Keratinocyte (primary cell): Measurements from ENCODE around the gene SEC14L5. TPM values are rescaled to one million over a fixed set of nuclear protein-coding genes. Genes with fewer than 3 reads are reported as not detected.

Experiments
- DNase-seq: peaks from one replicate; pipeline ENCODE4 v3.0.0-alpha.2; 2011; ENCODE audit warnings: low read depth, missing footprints, low spot score
- FAIRE-seq: peaks from 2 replicates; lab custom pipeline; 2011; peaks lifted over from hg19 to GRCh38; lab: Jason Lieb, UNC
- H2AFZ ChIP-seq: 2 replicates; pipeline ENCODE4 v1.6.0; 2012; ENCODE audit warnings: low read length, control low read depth, inconsistent platforms; ENCODE audit not compliant: control insufficient read depth
- H3K27ac ChIP-seq: 2 replicates; pipeline ENCODE4 v1.5.1; 2011; ENCODE audit warnings: low read length; ENCODE audit not compliant: control insufficient read depth, insufficient read depth
- H3K27me3 ChIP-seq: 3 replicates; pipeline ENCODE4 v1.6.0; 2011; ENCODE audit warnings: low read length; ENCODE audit not compliant: control insufficient read depth, insufficient read depth; ENCODE audit errors: extremely low read depth
- H3K36me3 ChIP-seq, 2 experiments: 2 replicates in 1 of 2; 3 replicates in 1 of 2; pipeline ENCODE4 v1.5.1; 2011; ENCODE audit warnings: low read length in 2 of 2, mild to moderate bottlenecking in 1 of 2; ENCODE audit not compliant: control insufficient read depth in 2 of 2, insufficient read depth in 2 of 2; ENCODE audit errors: extremely low read depth in 1 of 2
- H3K4me1 ChIP-seq: 3 replicates; pipeline ENCODE4 v1.5.1; 2011; ENCODE audit warnings: low read length; ENCODE audit not compliant: control insufficient read depth, insufficient read depth; ENCODE audit errors: extremely low read depth
- H3K4me2 ChIP-seq: 3 replicates; pipeline ENCODE4 v1.6.0; 2011; ENCODE audit warnings: low read depth, low read length; ENCODE audit not compliant: control insufficient read depth, insufficient read depth; ENCODE audit errors: extremely low read depth
- H3K4me3 ChIP-seq, 3 experiments: fragments of 200-600 bp in 1 of 3; sonication (generic) in 1 of 3; 2 replicates in 2 of 3; 3 replicates in 1 of 3; pipeline ENCODE4 v1.5.1; 2011 to 2016; ENCODE audit warnings: low read length in 3 of 3, mild to moderate bottlenecking in 3 of 3, control low read depth in 2 of 3, inconsistent platforms in 1 of 3, low read depth in 1 of 3, mixed read lengths in 1 of 3, mixed run types in 1 of 3, moderate library complexity in 1 of 3; ENCODE audit not compliant: control insufficient read depth in 2 of 3, insufficient read depth in 2 of 3; ENCODE audit errors: extremely low read depth in 1 of 3
- H3K79me2 ChIP-seq: 2 replicates; pipeline ENCODE4 v1.6.0; 2012; ENCODE audit warnings: low read length; ENCODE audit not compliant: control insufficient read depth, insufficient read depth
- H3K9ac ChIP-seq: 3 replicates; pipeline ENCODE4 v1.6.0; 2011; ENCODE audit warnings: low read length; ENCODE audit not compliant: control insufficient read depth, insufficient read depth; ENCODE audit errors: extremely low read depth
- H3K9me1 ChIP-seq: 3 replicates; pipeline ENCODE4 v1.6.0; 2011; ENCODE audit warnings: low read length; ENCODE audit not compliant: control insufficient read depth, insufficient read depth; ENCODE audit errors: extremely low read depth
- H3K9me3 ChIP-seq: 2 replicates; pipeline ENCODE4 v1.5.1; 2012; ENCODE audit warnings: low read depth, low read length; ENCODE audit not compliant: control insufficient read depth
- H4K20me1 ChIP-seq: 3 replicates; pipeline ENCODE4 v1.6.0; 2011; ENCODE audit warnings: low read length; ENCODE audit not compliant: control insufficient read depth, insufficient read depth; ENCODE audit errors: extremely low read depth
- CTCF ChIP-seq, 3 experiments: IDR thresholded peaks in 1 of 3; conservative IDR thresholded peaks in 1 of 3; optimal IDR thresholded peaks in 1 of 3; 2 replicates in 2 of 3; 3 replicates in 1 of 3; pipeline versions ENCODE3 to v1.5.1; 2011; ENCODE audit warnings: low read length in 3 of 3, mild to moderate bottlenecking in 3 of 3, moderate library complexity in 2 of 3, control low read depth in 1 of 3, inconsistent platforms in 1 of 3; ENCODE audit not compliant: insufficient read depth in 2 of 3; ENCODE audit errors: extremely low read depth in 1 of 3
- EZH2 ChIP-seq: IDR thresholded peaks from one replicate; pipeline ENCODE4 v1.6.1; 2012; ENCODE audit warnings: inconsistent platforms, mild to moderate bottlenecking, low read length, moderate library complexity
- dilution Hi-C: fragments of 300-500 bp; cut with MboI; formaldehyde crosslinking; loops from one replicate; pipeline ENCODE4 v1.7.0; 2020; ENCODE audit warnings: low sequenced_read_pairs; ENCODE audit not compliant: extremely low pct_ligation_motif_present
- polyA plus RNA-seq, 5 experiments: library from polyadenylated mRNA; depleted of rRNA in 3 of 5; stranded (reverse) in 3 of 5; stranded (forward) in 1 of 5; unstranded in 1 of 5; fragments of >200 nt; gene quantifications; 1 replicate in 1 of 5; 2 replicates in 3 of 5; 3 replicates in 1 of 5; pipeline versions ENCODE4 v1.2.1 to v1.2.3, GENCODE V29; 2011 to 2012; ENCODE audit warnings: missing spikeins in 2 of 5, low read depth in 1 of 5, low replicate concordance in 1 of 5

The SEC14L5 gene
- polyA plus RNA-seq, 1 donor (not counting 4 experiments of a cell fraction or from before 2014, with no cell fraction given): 0.08 TPM

GRCh38 chr16:5003211-5003610 is 45.1 kb downstream of the SEC14L5 start:
- no peaks in the 10 kb centered on the region for H3K4me1 ChIP-seq
- no peak overlapping the region for H3K27ac ChIP-seq
- dilution Hi-C loops: no loop called here
- H3K4me2 ChIP-seq: no peak overlapping the region
- TF ChIP-seq CTCF (optimal IDR thresholded peaks at IDR 0.05 in 1 of 3, IDR thresholded peaks at IDR 0.05 in 1 of 3, conservative IDR thresholded peaks at IDR 0.05 in 1 of 3; ENCODE audit: extremely low read depth in 1 of 3, insufficient read depth in 2 of 3, low read length in 3 of 3) (no peak), EZH2 (no peak)
- H3K9ac ChIP-seq: no peak overlapping the region
- H3K9me3 ChIP-seq: no peaks in the 10 kb centered on the region
- no peak overlapping the region for H2AFZ ChIP-seq
- DNase-seq: no peak
- no peaks in the 10 kb centered on the region for H3K79me2 ChIP-seq
- H3K9me1 ChIP-seq: no peaks in the 10 kb centered on the region
- H3K36me3 ChIP-seq: no peaks in the 10 kb centered on the region
- no peak for FAIRE-seq
- H3K27me3 ChIP-seq: no peaks in the 10 kb centered on the region
- H3K4me3 ChIP-seq: no peak overlapping the region
- H4K20me1 ChIP-seq: no peaks in the 10 kb centered on the region

- Histone ChIP-seq H4K20me1 (no peaks in the 10 kb centered on the region), H3K9me1 (no peaks in the 10 kb centered on the region), H3K79me2 (no peaks in the 10 kb centered on the region), H3K4me3 (no peak overlapping the region), H3K36me3 (no peaks in the 10 kb centered on the region), H2AFZ (no peak overlapping the region), H3K9me3 (no peaks in the 10 kb centered on the region), H3K27me3 (no peaks in the 10 kb centered on the region), H3K4me1 (no peaks in the 10 kb centered on the region), H3K9ac (no peak overlapping the region), H3K27ac (no peak overlapping the region), H3K4me2 (no peak overlapping the region)
- FAIRE-seq: no peak
- no peak for DNase-seq
- TF ChIP-seq EZH2 (no peak), CTCF (optimal IDR thresholded peaks at IDR 0.05 in 1 of 3, IDR thresholded peaks at IDR 0.05 in 1 of 3, conservative IDR thresholded peaks at IDR 0.05 in 1 of 3; ENCODE audit: extremely low read depth in 1 of 3, insufficient read depth in 2 of 3, low read length in 3 of 3) (no peak)
- dilution Hi-C loops: no loop called here
Observed at GRCh38 chr16:5003828-5004227, 45.7 kb downstream of the SEC14L5 start.
